HS-5 (cell line): ENCODE results near the gene PHF21A.
"Not testable (repeated sequence)": the region's sequence is repeated elsewhere in the genome, so short reads cannot be mapped to it uniquely, and the experiment has no call there.

Source experiments
- DNase-seq: peaks from one replicate; pipeline ENCODE4 v3.0.0-alpha.2; 2012; ENCODE audit warnings: low read depth

PHF21A gene

DNA sequence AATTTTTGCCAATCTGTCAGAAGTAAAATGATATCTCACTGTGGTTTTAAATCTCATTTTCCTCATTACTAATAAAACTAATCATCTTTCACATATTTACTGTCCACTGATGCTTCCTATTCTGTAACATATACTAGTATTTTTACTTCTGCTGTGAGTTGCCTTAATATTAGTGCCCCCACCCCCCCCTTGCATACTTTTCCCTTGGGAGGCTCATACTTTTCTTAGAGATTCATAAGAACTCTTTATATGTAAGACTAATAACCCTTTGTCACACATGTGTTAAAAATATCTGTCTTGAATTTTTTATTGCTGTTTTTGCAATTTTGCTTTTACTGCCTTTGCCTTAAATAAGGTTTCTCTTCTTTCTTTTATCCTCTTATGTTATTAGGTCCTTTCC lies 87.2 kb downstream of the PHF21A start:
- DNase-seq = no peak

- DNase-seq = no peak
Observed at GRCh38 chr11:46026606-46027293, 94.5 kb downstream of the PHF21A start.

GRCh38 chr11:46020084-46020599 lies 101.1 kb downstream of the PHF21A start:
- no peak for DNase-seq

GRCh38 chr11:46018651-46019050 lies 102.6 kb downstream of the PHF21A start:
- no peak for DNase-seq

GRCh38 chr11:46017341-46017740 lies 103.9 kb downstream of the PHF21A start:
- no peak for DNase-seq

GRCh38 chr11:46015941-46016340 lies 105.3 kb downstream of the PHF21A start:
- DNase-seq = no peak

DNA sequence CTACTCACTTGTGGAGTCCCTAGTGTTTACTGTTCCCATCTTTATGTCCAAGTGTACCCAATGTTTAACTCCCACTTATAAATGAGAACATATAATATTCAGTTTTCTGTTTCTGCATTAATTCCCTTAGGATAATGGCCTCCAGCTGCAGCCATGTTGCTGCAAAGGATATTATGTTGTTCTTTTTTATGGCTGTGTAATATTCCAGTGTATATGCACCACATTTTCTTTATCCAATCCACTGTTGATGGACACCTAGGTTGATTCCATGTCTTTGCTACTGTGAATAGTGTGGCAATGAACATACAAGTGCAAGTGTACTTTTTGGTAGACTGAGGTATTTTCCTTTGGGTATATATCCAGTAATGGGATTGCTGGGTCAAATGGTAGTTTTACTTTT lies 107.1 kb downstream of the PHF21A start:
- not testable (repeated sequence) for DNase-seq

- no peak for DNase-seq
Observed at GRCh38 chr11:46012185-46012584, 109.1 kb downstream of the PHF21A start.

- DNase-seq = no peak
Observed at GRCh38 chr11:46010100-46010499, 111.2 kb downstream of the PHF21A start.

- DNase-seq = no peak
Observed at GRCh38 chr11:46009647-46010046, 111.6 kb downstream of the PHF21A start.

DNA sequence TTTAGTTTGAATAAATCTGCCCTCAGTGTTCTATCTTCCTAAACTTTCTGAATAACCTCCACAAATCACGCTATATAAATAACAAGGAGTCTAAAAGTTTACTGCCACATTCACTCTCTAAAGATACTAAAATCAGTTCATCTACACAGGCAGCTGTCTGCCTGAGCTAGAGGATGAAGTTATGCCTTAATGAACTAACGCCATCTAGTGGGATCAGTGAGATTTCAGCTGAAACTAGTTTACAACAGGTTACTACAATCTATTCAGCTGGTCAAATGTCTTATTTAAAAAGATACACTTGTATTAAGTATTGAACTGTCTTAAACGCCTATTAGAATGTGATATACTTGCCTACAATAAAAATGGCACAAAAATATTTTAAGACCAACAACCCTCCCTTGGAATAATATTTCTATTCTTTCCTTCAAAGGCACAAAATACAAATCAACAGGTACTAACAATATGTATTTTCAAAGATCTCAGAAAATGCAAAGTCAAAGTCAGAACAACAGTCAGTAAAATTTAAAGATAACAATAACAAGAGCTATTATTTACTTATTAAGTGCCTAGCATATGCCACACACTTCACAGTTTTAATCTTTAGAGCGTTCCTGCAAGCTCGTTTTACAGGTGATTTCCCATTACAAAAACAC lies 114.7 kb downstream of the PHF21A start:
- DNase-seq = peak; percentile 48

DNA sequence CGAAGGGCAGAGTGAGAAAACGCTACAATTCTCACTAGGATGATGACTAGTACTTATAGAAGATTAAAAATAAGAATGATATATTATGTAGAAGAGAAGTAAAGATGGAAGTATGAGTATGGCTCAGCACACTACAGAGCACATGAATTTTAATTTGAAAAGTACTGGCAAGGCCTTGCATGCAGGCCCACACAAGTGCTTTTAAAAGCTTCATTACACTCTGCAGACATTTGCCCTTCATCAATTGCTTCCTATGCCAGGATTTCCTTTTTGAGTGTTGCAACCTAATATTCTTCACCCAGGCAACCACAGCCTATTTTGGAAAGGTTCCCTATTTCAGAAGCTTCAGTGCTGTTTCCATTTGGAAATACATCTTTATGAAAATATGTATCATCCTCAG lies 117.7 kb downstream of the PHF21A start:
- DNase-seq = no peak

GRCh38 chr11:46002189-46002588 lies 119.1 kb downstream of the PHF21A start:
- DNase-seq = no peak

DNA sequence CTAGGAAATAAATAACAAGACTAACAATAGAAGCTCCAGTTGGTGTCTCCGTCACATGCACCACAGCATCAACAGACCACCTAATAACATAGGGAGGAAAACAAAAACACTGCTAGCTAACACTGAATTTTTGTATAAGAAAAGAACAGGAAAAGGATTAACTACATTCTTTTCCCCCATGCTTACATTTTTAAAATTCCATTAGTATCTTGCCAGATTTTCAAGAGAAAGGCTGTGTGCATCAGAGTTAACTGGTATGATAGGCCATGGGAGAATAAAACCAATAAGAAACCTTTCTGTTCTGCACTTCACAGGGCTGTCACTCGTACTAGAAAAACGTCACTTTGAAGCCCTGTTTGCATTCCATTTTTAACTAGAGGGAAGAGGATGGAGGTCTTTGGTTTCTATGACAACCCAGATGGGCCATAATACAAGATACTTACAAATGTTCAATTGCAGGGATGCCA lies 119.8 kb downstream of the PHF21A start:
- no peak for DNase-seq

DNA sequence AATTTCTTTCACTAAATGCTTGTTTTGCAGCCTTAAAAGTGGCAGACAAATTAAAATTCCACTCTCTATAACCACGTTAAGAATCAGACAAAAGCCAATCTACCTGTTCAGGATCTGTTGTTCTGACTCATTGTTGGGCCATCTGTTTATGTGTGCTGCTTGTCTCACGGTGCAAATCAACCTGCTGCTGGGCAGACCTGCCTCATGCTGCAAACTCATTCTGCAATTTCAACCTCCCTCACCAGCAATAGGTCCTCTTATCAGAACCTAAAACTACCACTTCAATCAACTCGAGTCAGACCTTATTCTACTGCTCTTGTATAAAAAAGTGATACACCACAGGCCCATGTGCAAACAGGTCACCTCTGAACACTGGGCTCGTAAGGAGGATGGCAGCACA lies 123.7 kb downstream of the PHF21A start:
- DNase-seq = no peak

- no peak for DNase-seq
Observed at GRCh38 chr11:45995342-45995734, 125.9 kb downstream of the PHF21A start.

- no peak for DNase-seq
Observed at GRCh38 chr11:45994371-45995341, 126.6 kb downstream of the PHF21A start.

DNA sequence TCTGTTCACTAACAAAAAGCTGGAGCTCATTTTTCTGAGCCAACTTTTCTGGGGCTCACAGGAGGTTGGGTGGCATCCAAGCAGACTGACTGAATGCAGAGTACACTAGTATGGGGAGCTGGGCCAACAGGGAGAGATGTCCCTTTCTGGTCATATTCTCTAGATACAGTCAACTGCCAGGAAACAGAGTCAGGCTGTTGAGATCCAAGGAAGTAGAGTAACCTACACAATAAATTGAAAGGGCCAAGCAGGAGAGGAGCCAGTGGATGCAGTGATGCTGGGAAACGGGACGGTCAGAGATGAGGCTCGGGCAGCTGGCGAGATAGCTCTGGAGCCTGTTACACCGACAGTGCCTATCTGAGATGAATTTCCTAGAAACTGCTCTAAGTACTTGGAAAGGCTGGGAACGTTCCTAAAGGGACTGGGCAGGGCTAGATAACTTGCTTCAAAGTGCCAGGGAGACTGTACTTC lies 127.7 kb downstream of the PHF21A start:
- no peak for DNase-seq

DNA sequence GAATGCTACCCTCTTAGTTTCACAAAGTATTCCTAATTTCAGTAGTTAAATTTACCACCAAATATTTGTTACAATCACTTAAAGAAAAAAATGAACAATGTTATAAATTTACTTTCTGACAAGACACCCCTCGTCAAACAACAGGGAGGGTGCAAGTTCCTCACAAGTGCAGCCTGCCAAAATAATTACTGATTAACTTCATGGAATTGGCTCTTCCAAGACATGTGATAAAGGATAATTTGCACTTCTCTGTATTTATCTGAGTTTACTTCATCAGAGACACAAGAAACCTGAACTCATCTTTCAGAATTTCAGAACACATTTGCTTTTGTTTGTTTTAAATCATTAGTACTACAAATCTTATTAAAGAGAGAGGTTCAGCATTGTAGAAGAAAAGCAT lies 132.3 kb downstream of the PHF21A start:
- no peak for DNase-seq

DNA sequence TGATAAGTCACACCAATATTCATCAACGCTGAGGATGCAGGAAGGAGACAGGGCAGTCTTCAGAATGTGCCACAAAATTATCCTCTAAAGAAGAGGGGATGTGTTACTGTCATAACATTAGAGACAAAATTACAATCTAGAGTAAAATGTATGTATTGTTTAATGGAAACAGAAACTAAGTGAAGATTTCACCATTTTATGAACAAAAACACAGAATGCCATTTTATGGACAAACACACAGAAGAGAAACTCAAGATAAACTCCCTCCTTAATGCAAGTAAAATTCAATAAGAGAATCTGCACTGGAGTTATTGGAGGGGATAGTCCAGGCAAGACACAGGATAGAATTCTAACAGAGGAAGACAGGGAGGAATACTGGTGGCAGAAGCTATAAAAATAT lies 136.0 kb downstream of the PHF21A start:
- DNase-seq = no peak

- no peak for DNase-seq
Observed at GRCh38 chr11:45984192-45984591, 137.1 kb downstream of the PHF21A start.

- no peak for DNase-seq
Observed at GRCh38 chr11:45983471-45983845, 137.8 kb downstream of the PHF21A start.
